GM12872 (cell line): ENCODE results near the gene NPEPL1.

Source experiments
- TF ChIP-seq, protein P1 (sequence below): IDR thresholded peaks from 3 replicates; pipeline ENCODE4 v1.5.1; 2011; ENCODE audit warnings: low read depth, mild to moderate bottlenecking, low read length, moderate library complexity; ENCODE audit not compliant: insufficient read depth

Gene NPEPL1

DNA sequence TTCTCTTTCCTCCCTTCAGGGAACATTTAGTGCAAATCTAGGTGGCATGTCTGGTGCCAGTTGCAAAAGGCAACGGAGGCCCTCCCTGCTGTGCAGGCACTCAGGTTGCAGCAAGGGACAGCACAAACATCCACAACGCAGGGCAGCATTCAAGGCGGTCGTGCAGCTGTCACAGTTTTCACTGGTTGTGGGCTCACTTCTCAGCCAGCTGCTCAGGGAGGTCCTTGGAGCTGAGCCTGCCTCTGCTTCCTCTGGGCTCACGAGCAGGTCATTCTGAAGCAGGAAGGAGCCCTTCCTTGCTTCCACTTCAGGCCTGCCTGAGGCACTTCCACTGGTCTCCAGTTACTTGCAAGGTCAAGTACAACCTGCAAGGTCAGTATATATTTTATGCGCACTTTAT is 3.8 kb upstream of the NPEPL1 start:
- TF ChIP-seq, protein P1, sequence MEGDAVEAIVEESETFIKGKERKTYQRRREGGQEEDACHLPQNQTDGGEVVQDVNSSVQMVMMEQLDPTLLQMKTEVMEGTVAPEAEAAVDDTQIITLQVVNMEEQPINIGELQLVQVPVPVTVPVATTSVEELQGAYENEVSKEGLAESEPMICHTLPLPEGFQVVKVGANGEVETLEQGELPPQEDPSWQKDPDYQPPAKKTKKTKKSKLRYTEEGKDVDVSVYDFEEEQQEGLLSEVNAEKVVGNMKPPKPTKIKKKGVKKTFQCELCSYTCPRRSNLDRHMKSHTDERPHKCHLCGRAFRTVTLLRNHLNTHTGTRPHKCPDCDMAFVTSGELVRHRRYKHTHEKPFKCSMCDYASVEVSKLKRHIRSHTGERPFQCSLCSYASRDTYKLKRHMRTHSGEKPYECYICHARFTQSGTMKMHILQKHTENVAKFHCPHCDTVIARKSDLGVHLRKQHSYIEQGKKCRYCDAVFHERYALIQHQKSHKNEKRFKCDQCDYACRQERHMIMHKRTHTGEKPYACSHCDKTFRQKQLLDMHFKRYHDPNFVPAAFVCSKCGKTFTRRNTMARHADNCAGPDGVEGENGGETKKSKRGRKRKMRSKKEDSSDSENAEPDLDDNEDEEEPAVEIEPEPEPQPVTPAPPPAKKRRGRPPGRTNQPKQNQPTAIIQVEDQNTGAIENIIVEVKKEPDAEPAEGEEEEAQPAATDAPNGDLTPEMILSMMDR, result no peak

DNA sequence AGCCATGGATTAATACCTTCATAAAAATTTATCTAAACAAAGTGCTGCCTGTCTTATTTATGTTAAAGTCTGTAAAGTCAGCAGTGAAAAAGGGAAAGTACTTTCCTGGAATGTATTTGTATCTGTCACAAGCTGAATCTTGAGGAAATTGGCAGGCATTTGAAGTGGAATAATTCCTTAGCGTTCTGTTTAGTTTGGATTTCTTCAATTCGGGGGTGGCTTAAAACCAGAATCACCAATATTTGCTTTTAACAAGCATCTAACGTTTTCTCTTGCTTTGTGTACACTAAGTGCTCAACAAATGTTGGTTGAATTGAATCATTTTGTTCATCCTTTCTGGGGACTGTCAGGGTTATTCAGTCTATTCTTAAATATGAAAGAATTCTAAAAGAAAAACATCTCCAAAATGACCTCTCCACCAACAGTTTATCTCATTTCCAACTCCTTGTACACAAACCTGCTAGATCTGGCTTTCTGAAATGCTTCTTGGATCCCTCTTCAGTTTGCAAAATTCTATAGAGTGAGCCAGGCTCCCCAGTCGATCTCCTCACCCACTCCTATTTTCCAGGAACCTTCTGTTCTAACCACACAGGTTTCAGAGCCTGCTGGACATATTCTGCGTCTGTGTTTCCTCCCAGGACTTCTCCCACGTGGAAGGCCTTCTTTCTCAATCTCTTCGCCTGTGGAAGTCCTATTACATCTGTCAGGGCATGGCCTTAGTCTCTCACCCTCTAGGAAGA is 2.0 kb upstream of the NPEPL1 start:
- TF ChIP-seq, protein P1, result no peak

DNA sequence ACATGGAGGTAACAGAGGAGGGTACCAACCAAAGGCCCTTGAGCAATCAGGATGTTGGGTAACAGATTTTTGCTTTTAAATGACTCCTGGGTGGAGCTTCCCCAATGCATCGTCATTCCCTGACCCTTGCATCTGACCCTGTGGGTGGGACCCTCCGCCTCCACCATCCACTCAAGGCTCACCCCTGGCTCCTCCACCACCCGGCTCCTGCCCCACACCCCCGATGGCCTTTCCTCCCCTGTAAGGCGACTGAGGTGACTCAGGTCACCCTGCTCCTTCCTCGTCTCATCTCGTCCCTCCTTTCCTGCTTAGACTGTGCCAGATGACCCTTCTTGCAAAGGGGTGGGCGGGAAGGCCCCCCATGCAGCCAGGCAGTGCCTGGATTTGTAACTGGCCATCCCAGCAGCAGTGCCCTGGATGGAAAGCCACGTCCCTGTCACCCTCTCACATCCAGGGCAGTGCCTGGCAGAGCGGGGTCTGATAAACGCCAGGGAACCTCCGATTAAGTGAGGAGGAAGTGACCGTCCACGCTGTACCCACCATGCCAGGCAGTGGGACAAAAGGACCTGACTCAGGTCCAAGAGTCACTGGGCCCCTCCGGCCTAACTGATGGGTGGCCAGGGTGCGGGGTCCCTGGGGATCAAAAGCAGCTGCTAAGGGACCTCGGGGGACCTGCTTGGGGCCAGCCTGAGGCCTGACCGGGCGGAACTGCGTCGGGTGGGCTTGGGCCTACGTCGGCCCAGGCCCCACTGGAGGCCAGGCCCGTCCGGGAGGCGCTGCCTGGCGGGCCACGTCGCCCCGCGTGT is 624 bp upstream of the NPEPL1 start:
- TF ChIP-seq, protein P1, result no peak

DNA sequence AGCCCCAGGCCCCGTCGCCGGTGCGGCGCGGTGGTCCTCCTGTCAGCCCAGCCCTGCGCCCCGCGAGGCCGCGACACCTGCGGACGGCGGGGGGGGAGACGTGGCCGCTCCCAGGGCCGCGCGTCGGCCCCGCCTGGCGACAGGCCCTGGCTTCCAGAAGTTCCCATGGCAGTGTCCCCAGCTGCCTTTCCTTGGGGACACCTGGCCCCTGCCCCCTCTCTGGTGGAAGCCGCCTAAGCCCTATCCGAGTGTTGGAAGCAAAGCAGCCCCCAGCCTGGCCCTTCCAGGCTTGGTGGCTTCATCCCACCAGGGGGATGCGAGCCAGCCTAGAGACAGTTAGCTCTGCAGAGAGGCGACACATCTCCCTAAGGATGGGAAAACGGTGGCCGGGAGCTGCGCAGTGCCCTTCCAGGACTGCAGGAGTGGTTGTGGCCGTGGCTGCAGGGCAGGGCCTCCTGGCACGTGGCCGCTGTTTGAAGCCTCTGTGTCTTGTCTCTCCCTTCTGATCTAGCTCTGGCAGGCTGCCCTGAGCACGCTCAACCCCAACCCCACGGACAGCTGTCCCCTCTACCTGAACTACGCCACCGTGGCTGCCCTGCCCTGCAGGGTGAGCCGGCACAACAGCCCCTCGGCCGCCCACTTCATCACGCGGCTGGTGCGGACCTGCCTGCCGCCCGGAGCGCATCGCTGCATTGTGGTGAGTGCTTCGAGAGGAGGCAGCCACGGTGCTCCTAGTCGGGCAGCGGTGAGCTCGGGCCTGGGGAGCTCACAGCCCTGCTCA is 816 bp downstream of the NPEPL1 start:
- TF ChIP-seq, protein P1, result no peak

DNA sequence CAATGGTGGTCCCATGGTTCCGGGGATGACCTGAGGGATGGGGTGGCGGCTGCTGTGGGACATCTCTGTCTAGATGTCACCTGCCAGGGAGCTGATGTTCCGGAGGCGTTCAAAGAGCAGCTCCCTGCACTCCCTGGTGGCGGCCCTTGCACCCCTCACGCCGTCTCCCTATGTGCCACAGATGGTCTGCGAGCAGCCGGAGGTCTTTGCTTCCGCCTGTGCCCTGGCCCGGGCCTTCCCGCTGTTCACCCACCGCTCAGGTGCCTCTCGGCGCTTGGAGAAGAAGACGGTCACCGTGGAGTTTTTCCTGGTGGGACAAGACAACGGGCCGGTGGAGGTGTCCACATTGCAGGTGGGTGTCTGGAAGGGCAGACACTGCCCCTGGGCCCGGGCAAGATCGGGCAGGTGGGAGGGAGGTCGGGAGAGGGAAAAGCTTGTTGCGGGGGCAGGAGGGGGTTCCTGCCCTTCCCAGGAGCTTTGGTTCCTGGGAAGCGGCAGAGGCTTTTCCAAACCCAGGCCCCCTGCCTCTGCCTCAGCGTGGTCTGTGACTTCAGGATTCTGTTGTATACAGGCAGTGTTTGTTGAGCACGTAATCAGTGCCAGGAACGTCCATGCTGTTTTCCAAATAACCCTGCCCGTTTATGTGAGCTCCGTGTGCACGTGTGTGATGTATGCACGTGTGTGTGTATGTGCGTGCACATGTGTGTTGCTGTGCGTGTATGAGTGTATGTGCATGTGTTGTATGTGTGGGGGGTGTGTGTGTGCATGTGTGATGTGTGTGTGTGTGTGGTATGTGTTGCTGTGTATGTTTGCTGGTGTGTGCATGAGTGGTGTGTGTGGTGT is 1.9 kb downstream of the NPEPL1 start:
- TF ChIP-seq, protein P1, result no peak

DNA sequence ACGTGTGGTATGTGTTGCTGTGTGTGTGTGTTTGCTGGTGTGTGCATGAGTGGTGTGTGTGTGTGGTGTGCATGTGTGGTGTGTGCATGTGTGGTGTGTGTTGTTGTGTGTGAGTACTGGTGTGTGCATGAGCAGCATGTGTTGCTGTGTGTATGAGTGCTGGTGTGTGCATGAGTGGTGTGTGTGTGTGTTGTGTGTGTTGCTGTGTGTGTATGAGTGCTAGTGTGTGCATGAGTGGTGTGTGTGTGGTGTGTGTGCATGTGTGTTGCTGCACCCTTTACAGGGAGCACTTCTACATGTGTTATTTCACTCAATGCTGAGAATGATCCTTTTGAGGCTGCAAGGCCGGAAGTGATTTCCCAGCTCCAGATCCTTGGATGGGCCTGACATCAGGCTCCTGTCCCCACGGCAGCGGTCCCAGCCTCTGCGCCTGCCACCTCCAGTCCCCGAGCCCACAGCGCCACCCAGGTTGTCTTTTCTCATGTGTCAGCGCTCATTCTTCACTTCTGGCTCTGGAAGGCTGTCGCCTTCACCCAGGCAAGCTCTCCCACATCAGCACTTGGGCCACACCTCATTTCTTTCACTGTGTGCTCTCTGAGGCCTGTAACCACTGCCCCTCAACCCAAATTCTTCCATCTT is 2.6 kb downstream of the NPEPL1 start:
- TF ChIP-seq, protein P1, result no peak
